Measurements from ENCODE around the gene PCYT1A.

DNA sequence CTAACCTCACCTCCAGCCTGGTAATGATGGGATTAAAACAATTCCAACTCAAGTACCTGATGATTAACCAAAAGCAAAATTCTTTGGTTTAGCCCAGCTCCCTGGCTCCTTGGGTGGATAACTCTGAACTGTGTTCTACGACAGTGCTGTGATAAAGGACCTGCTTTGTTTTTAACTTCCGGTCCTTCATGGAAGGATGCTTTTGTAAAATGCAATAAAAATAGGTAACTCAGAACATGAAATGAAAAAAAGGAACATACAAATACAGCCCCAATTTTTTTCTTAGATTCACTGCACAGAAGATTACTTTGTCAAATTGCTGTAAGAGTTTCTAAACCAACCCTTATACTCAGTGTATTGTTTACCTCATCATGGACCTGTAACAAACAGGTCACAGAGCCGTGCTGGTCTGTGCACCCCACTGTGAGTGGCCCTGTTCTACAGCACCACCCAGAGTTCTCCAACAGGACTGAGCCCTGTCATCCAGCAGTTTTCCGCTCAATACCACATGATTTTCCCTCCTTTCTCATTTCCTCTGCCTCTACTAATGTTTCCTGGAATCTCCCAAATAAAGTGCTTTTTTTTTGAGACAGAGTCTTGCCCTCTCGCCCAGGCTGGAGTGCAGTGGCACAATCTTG is 4.9 kb upstream of the PCYT1A start:
- TF ChIP-seq EZH2 (IDR thresholded peaks at IDR 0.05) (no peak), POLR2AphosphoS5 (IDR thresholded peaks at IDR 0.05; ENCODE audit: borderline replicate concordance, low read depth, low read length) (no peak)
